Endothelial cell of umbilical vein (primary cell): ENCODE measurements around the gene MYLK. TPM values are rescaled to one million over a fixed set of nuclear protein-coding genes. Genes with fewer than 3 reads are reported as not detected.

Experiments used
- BruUV-seq: library from RNA; stranded (reverse); fragments of 400-500 nt; replicated peaks from 2 replicates; lab custom pipeline; 2021; lab: Mats Ljungman, UMichigan
- CTCF ChIA-PET: fragments of 300-600, 350-600 bp; sonication (Branson Sonifier 250); formaldehyde crosslinking; loops from one replicate; lab custom pipeline; 2021; ENCODE audit warnings: antibody characterized with exemption, inconsistent platforms; lab: Charles Lee
- POLR2A ChIA-PET: fragments of 300-600, 350-600 bp; sonication (Branson Sonifier 250); formaldehyde crosslinking; loops from one replicate; lab custom pipeline; 2021; ENCODE audit warnings: antibody characterized with exemption, inconsistent platforms; lab: Charles Lee
- DNase-seq: peaks from one replicate; pipeline ENCODE4 v3.0.0-alpha.2; 2011; ENCODE audit warnings: low read depth, low spot score
- FAIRE-seq: peaks from 2 replicates; lab custom pipeline; 2011; peaks lifted over from hg19 to GRCh38; lab: Jason Lieb, UNC
- H2AFZ ChIP-seq: 2 replicates; pipeline ENCODE4 v1.6.0; 2012; ENCODE audit warnings: low read depth, low read length, control low read depth, inconsistent platforms
- H3K27ac ChIP-seq: 2 replicates; pipeline ENCODE4 v1.5.1; 2011; ENCODE audit warnings: low read depth, mild to moderate bottlenecking, control low read depth, low read length, moderate library complexity; ENCODE audit not compliant: insufficient read depth
- H3K27me3 ChIP-seq, 2 experiments: 2 replicates each; pipeline versions ENCODE4 v1.6.0 to v1.6.1; 2011; ENCODE audit warnings: low read length in 2 of 2, mixed read lengths in 1 of 2; ENCODE audit not compliant: control insufficient read depth in 2 of 2, insufficient read depth in 2 of 2
- H3K36me3 ChIP-seq, 2 experiments: 2 replicates in 1 of 2; 3 replicates in 1 of 2; pipeline ENCODE4 v1.5.1; 2011; ENCODE audit warnings: low read length in 2 of 2, mild to moderate bottlenecking in 1 of 2, moderate library complexity in 1 of 2; ENCODE audit not compliant: control insufficient read depth in 2 of 2, insufficient read depth in 2 of 2; ENCODE audit errors: extremely low read depth in 1 of 2
- H3K4me1 ChIP-seq: 3 replicates; pipeline ENCODE4 v1.5.1; 2011; ENCODE audit warnings: mild to moderate bottlenecking, low read length; ENCODE audit not compliant: control insufficient read depth, insufficient read depth; ENCODE audit errors: extremely low read depth
- H3K4me2 ChIP-seq: 2 replicates; pipeline ENCODE4 v1.6.1; 2011; ENCODE audit warnings: low read length, control low read depth, mixed read lengths; ENCODE audit not compliant: insufficient read depth
- H3K4me3 ChIP-seq, 3 experiments: fragments of 200-600 bp in 1 of 3; sonication (generic), shearing (Covaris generic) in 1 of 3; replicated peaks in 1 of 3; 2 replicates each; pipeline ENCODE4 v1.5.1; 2011 to 2016; ENCODE audit warnings: control low read depth in 3 of 3, low read length in 3 of 3, mild to moderate bottlenecking in 2 of 3, inconsistent platforms in 1 of 3, low read depth in 1 of 3, moderate library complexity in 1 of 3; ENCODE audit not compliant: insufficient read depth in 1 of 3
- H3K79me2 ChIP-seq: 2 replicates; pipeline ENCODE4 v1.6.0; 2012; ENCODE audit warnings: low read length, inconsistent platforms; ENCODE audit not compliant: control insufficient read depth, insufficient read depth
- H3K9ac ChIP-seq: replicated peaks from 2 replicates; pipeline ENCODE3; 2011; ENCODE audit warnings: low read length, control low read depth; ENCODE audit not compliant: insufficient read depth; ENCODE audit errors: extremely low read depth
- H3K9me1 ChIP-seq: replicated peaks from 3 replicates; pipeline ENCODE4 v1.6.0; 2011; ENCODE audit warnings: mild to moderate bottlenecking, low read length; ENCODE audit not compliant: control insufficient read depth, insufficient read depth; ENCODE audit errors: extremely low read depth
- H3K9me3 ChIP-seq: replicated peaks from 2 replicates; pipeline ENCODE4 v1.5.1; 2012; ENCODE audit warnings: low read length, inconsistent platforms; ENCODE audit not compliant: control insufficient read depth, insufficient read depth
- H4K20me1 ChIP-seq: replicated peaks from 2 replicates; pipeline ENCODE3; 2011; ENCODE audit warnings: mild to moderate bottlenecking, low read length; ENCODE audit not compliant: control insufficient read depth, insufficient read depth; ENCODE audit errors: extremely low read depth
- EZH2 ChIP-seq: IDR thresholded peaks from 2 replicates; pipeline ENCODE4 v1.6.1; 2012; ENCODE audit warnings: borderline replicate concordance, low read depth, mild to moderate bottlenecking, moderate library complexity, low read length, inconsistent platforms; ENCODE audit not compliant: severe bottlenecking
- FOS ChIP-seq: IDR thresholded peaks from 2 replicates; pipeline ENCODE4 v1.6.1; 2011; ENCODE audit warnings: mild to moderate bottlenecking, low read length, moderate library complexity, borderline replicate concordance; ENCODE audit not compliant: insufficient read depth
- GATA2 ChIP-seq: IDR thresholded peaks from 2 replicates; pipeline ENCODE4 v1.7.0; 2011; ENCODE audit warnings: low read depth, mild to moderate bottlenecking, moderate library complexity, mixed read lengths, low read length; ENCODE audit not compliant: insufficient read length, insufficient read depth
- JUN ChIP-seq: IDR thresholded peaks from 2 replicates; pipeline ENCODE4 v1.6.1; 2011; ENCODE audit warnings: borderline replicate concordance, low read depth; ENCODE audit not compliant: insufficient read length, insufficient read depth
- MAX ChIP-seq: IDR thresholded peaks from 2 replicates; pipeline ENCODE4 v1.6.1; 2011; ENCODE audit not compliant: insufficient read depth, insufficient read length
- MYC ChIP-seq: IDR thresholded peaks from one replicate; pipeline ENCODE4 v1.6.1; 2011; ENCODE audit warnings: mild to moderate bottlenecking, low read depth, low read length
- POLR2A ChIP-seq: IDR thresholded peaks from 2 replicates; pipeline ENCODE4 v1.6.1; 2012; ENCODE audit warnings: low read depth, mild to moderate bottlenecking, control low read depth, low read length
- POLR2AphosphoS5 ChIP-seq: IDR thresholded peaks from 2 replicates; pipeline ENCODE4 v1.6.1; 2012; ENCODE audit warnings: low read depth, mild to moderate bottlenecking, control low read depth, low read length, moderate library complexity; ENCODE audit not compliant: insufficient read depth
- dilution Hi-C: fragments of 300-500 bp; cut with MboI; formaldehyde crosslinking; loops from one replicate; pipeline ENCODE4 v1.15.0; 2019; ENCODE audit warnings: low sequenced_read_pairs; ENCODE audit not compliant: extremely low pct_ligation_motif_present
- intact Hi-C: fragments of 100-400 bp; cut with micrococcal nuclease; formaldehyde crosslinking; loops from one replicate; pipeline ENCODE4 v1.10.0; 2022
- polyA plus RNA-seq, 4 experiments: library from polyadenylated mRNA; depleted of rRNA in 3 of 4; stranded (reverse) in 3 of 4; unstranded in 1 of 4; fragments of >200 nt; gene quantifications; 2 replicates each; pipeline versions ENCODE4 v1.2.1 to v1.2.3, GENCODE V29; 2011 to 2012; ENCODE audit warnings: missing spikeins in 1 of 4
- total RNA-seq: library from RNA; stranded (reverse); gene quantifications from 2 replicates; pipeline ENCODE4 v1.2.3, GENCODE V29; 2021
- TF ChIP-seq, protein P1 (sequence below), 2 donors: IDR thresholded peaks; 1 replicate in 1 of 2; 2 replicates in 1 of 2; pipeline ENCODE4 v1.5.1; 2011; ENCODE audit warnings: low read length in 2 of 2, mild to moderate bottlenecking in 2 of 2, moderate library complexity in 2 of 2, control low read depth in 1 of 2, inconsistent platforms in 1 of 2, low read depth in 1 of 2; ENCODE audit not compliant: insufficient read depth in 1 of 2; ENCODE audit errors: extremely low read depth in 1 of 2

MYLK gene
- total and polyA plus RNA-seq, 2 donors (not counting 3 experiments of a cell fraction or from before 2014, with no cell fraction given): 10.0 to 22.2 TPM

GRCh38 chr3:123861081-123861836 is 22.9 kb downstream of the MYLK start:
- H2AFZ ChIP-seq: no peak overlapping the region
- no peaks in the 10 kb centered on the region for H3K36me3 ChIP-seq
- peaks cover 2 to 13% of the 10 kb centered on the region in 2 experiments for H3K27me3 ChIP-seq
- intact Hi-C loops: no loop called here
- DNase-seq: no peak
- POLR2A ChIA-PET: no interaction called here
- no peak for TF ChIP-seq EZH2
- TF ChIP-seq MYC: no peak
- no peak for TF ChIP-seq POLR2AphosphoS5
- no peak for TF ChIP-seq FOS
- TF ChIP-seq JUN: no peak
- TF ChIP-seq, protein P1, sequence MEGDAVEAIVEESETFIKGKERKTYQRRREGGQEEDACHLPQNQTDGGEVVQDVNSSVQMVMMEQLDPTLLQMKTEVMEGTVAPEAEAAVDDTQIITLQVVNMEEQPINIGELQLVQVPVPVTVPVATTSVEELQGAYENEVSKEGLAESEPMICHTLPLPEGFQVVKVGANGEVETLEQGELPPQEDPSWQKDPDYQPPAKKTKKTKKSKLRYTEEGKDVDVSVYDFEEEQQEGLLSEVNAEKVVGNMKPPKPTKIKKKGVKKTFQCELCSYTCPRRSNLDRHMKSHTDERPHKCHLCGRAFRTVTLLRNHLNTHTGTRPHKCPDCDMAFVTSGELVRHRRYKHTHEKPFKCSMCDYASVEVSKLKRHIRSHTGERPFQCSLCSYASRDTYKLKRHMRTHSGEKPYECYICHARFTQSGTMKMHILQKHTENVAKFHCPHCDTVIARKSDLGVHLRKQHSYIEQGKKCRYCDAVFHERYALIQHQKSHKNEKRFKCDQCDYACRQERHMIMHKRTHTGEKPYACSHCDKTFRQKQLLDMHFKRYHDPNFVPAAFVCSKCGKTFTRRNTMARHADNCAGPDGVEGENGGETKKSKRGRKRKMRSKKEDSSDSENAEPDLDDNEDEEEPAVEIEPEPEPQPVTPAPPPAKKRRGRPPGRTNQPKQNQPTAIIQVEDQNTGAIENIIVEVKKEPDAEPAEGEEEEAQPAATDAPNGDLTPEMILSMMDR (IDR thresholded peaks at IDR 0.05; ENCODE audit: extremely low read depth in 1 of 2, insufficient read depth in 1 of 2, low read depth in 1 of 2, low read length in 2 of 2): no peak
- no peak for TF ChIP-seq GATA2
- no peak for TF ChIP-seq MAX
- TF ChIP-seq POLR2A: no peak
- no peak overlapping the region for H3K4me2 ChIP-seq
- dilution Hi-C loops: no loop called here
- CTCF ChIA-PET: interaction anchor here (0.9 to 1.7 kb wide), 5 partner anchors 11 to 219 kb away, joined by 3 to 5 read pairs (median 4); no protein-coding TSS in a partner anchor
- no peaks in the 10 kb centered on the region for H3K4me1 ChIP-seq
- no peaks in the 10 kb centered on the region for H4K20me1 ChIP-seq
- no peaks in the 10 kb centered on the region for H3K9me3 ChIP-seq
- H3K9me1 ChIP-seq: no peaks in the 10 kb centered on the region
- no peak overlapping the region for H3K9ac ChIP-seq
- H3K4me3 ChIP-seq: no peak overlapping the region
- FAIRE-seq: no peak
- no TSS peak for BruUV-seq
- H3K79me2 ChIP-seq: no peaks in the 10 kb centered on the region
- H3K27ac ChIP-seq: no peak overlapping the region
